HEK293 (cell line): ENCODE data around the gene EMSY.
A peak's percentile ranks its signal among the peaks of the same experiment; 100 is the strongest.

Experiments
- CTCF ChIA-PET: fragments of 350-600 bp; formaldehyde crosslinking; extraction: SDS; loops from one replicate; lab custom pipeline; 2021; ENCODE audit warnings: antibody characterized with exemption; lab: Yijun Ruan, JAX
- POLR2A ChIA-PET: fragments of 300-600 bp; formaldehyde crosslinking; extraction: SDS; loops from one replicate; lab custom pipeline; 2020; ENCODE audit warnings: antibody characterized with exemption, inconsistent platforms; lab: Yijun Ruan, JAX
- H3K27ac ChIP-seq: fragments of 200-500 bp; sonication (Bioruptor generic); 2 replicates; pipeline ENCODE4 v1.5.1; 2014; ENCODE audit warnings: low read depth, low read length, control low read depth, inconsistent platforms; ENCODE audit errors: extremely low read depth
- H3K36me3 ChIP-seq, 2 experiments: fragments of 200-500 bp in 1 of 2; sonication (Bioruptor generic) in 1 of 2; 1 replicate in 1 of 2; 2 replicates in 1 of 2; pipeline ENCODE4 v1.5.1; 2014 to 2017; ENCODE audit warnings: inconsistent platforms in 2 of 2, low read length in 2 of 2; ENCODE audit not compliant: control insufficient read depth in 2 of 2, insufficient read depth in 1 of 2
- H3K4me1 ChIP-seq: fragments of 200-500 bp; sonication (Bioruptor generic); 2 replicates; pipeline ENCODE4 v1.5.1; 2014; ENCODE audit warnings: mild to moderate bottlenecking, low read length, inconsistent platforms; ENCODE audit not compliant: control insufficient read depth, insufficient read depth
- H3K4me3 ChIP-seq: 2 replicates; pipeline ENCODE4 v1.5.1; 2011; ENCODE audit warnings: low read depth, mild to moderate bottlenecking, control low read depth, low read length, moderate library complexity
- H3K9me3 ChIP-seq: fragments of 200-500 bp; sonication (Bioruptor generic); 2 replicates; pipeline ENCODE4 v1.5.1; 2014; ENCODE audit warnings: low read depth, low read length, inconsistent platforms; ENCODE audit not compliant: control insufficient read depth, insufficient read depth
- BCL11A ChIP-seq: fragments of 450-650 bp; formaldehyde crosslinking; IDR thresholded peaks from 2 replicates; pipeline ENCODE4 v1.5.1; 2016; ENCODE audit warnings: low read depth, missing biosample characterization, missing genetic modification characterization
- ELK4 ChIP-seq: IDR thresholded peaks from 2 replicates; pipeline ENCODE4 v1.6.1; 2011; ENCODE audit warnings: mild to moderate bottlenecking, low read depth, low read length, borderline replicate concordance
- GLI4 ChIP-seq: fragments of 450-650 bp; formaldehyde crosslinking; IDR thresholded peaks from 2 replicates; pipeline ENCODE4 v1.5.1; 2016; ENCODE audit warnings: missing biosample characterization, missing genetic modification characterization
- HOXA7 ChIP-seq: sonication (generic); formaldehyde crosslinking; IDR thresholded peaks from 2 replicates; pipeline ENCODE4 v1.8.1; 2022; ENCODE audit warnings: missing genetic modification reagents, borderline replicate concordance
- OVOL3 ChIP-seq: fragments of 450-650 bp; formaldehyde crosslinking; IDR thresholded peaks from 2 replicates; pipeline ENCODE4 v1.5.1; 2016; ENCODE audit warnings: missing biosample characterization, missing genetic modification characterization
- REST ChIP-seq: fragments of 450-650 bp; formaldehyde crosslinking; IDR thresholded peaks from 2 replicates; pipeline ENCODE4 v1.5.1; 2016; ENCODE audit warnings: missing biosample characterization, missing genetic modification characterization
- SCRT2 ChIP-seq: fragments of 450-650 bp; formaldehyde crosslinking; IDR thresholded peaks from 2 replicates; pipeline ENCODE4 v1.5.1; 2016; ENCODE audit warnings: missing biosample characterization, missing genetic modification characterization
- ZBTB44 ChIP-seq: fragments of 450-650 bp; IDR thresholded peaks from 2 replicates; pipeline ENCODE4 v1.5.1; 2018; ENCODE audit warnings: missing biosample characterization, mild to moderate bottlenecking, missing genetic modification characterization
- ZBTB8A ChIP-seq: fragments of 450-650 bp; formaldehyde crosslinking; IDR thresholded peaks from 2 replicates; pipeline ENCODE4 v1.5.1; 2016; ENCODE audit warnings: missing biosample characterization, missing genetic modification characterization
- ZNF174 ChIP-seq: fragments of 450-650 bp; formaldehyde crosslinking; IDR thresholded peaks from 2 replicates; pipeline ENCODE4 v1.5.0; 2017; ENCODE audit warnings: missing biosample characterization, mild to moderate bottlenecking, missing genetic modification characterization
- ZNF184 ChIP-seq: fragments of 450-650 bp; IDR thresholded peaks from 2 replicates; pipeline ENCODE4 v1.5.1; 2018; ENCODE audit warnings: missing biosample characterization, mild to moderate bottlenecking, missing genetic modification characterization
- ZNF214 ChIP-seq: fragments of 450-650 bp; formaldehyde crosslinking; IDR thresholded peaks from 2 replicates; pipeline ENCODE4 v1.5.1; 2017; ENCODE audit warnings: missing biosample characterization, mild to moderate bottlenecking, missing genetic modification characterization, borderline replicate concordance
- ZNF221 ChIP-seq: fragments of 450-650 bp; formaldehyde crosslinking; IDR thresholded peaks from 2 replicates; pipeline ENCODE4 v1.5.1; 2017; ENCODE audit warnings: missing biosample characterization, missing genetic modification characterization, borderline replicate concordance
- ZNF391 ChIP-seq: fragments of 450-650 bp; formaldehyde crosslinking; IDR thresholded peaks from 2 replicates; pipeline ENCODE4 v1.5.1; 2016; ENCODE audit warnings: low read depth, missing biosample characterization, missing genetic modification characterization, borderline replicate concordance
- ZNF426 ChIP-seq: fragments of 450-650 bp; formaldehyde crosslinking; IDR thresholded peaks from 2 replicates; pipeline ENCODE4 v1.5.1; 2017; ENCODE audit warnings: missing biosample characterization, missing genetic modification characterization, mild to moderate bottlenecking, inconsistent platforms, moderate library complexity
- ZNF549 ChIP-seq: fragments of 450-650 bp; IDR thresholded peaks from 2 replicates; pipeline ENCODE4 v1.5.1; 2018; ENCODE audit warnings: missing biosample characterization, missing genetic modification characterization, mild to moderate bottlenecking, inconsistent platforms, moderate library complexity
- ZNF555 ChIP-seq: fragments of 450-650 bp; formaldehyde crosslinking; conservative IDR thresholded peaks from 2 replicates; pipeline ENCODE4 v1.5.1; 2017; ENCODE audit warnings: missing biosample characterization, mild to moderate bottlenecking, missing genetic modification characterization, inconsistent platforms
- ZNF777 ChIP-seq: fragments of 450-650 bp; formaldehyde crosslinking; IDR thresholded peaks from 2 replicates; pipeline ENCODE4 v1.5.1; 2017; ENCODE audit warnings: missing biosample characterization, missing genetic modification characterization, borderline replicate concordance
- ZNF792 ChIP-seq: fragments of 450-650 bp; formaldehyde crosslinking; IDR thresholded peaks from 2 replicates; pipeline ENCODE4 v1.5.1; 2016; ENCODE audit warnings: missing biosample characterization, missing genetic modification characterization
- ZSCAN5A ChIP-seq: fragments of 450-650 bp; formaldehyde crosslinking; IDR thresholded peaks from 2 replicates; pipeline ENCODE4 v1.5.1; 2016; ENCODE audit warnings: missing biosample characterization, missing genetic modification characterization

Gene EMSY

GRCh38 chr11:76443268-76443980 is 1.4 kb upstream of the EMSY start:
- H3K9me3 ChIP-seq, result no peaks in the 10 kb centered on the region
- 0 out of 2 replicates have a peak, but pooled peaks cover 4% of the 10 kb centered on the region for H3K4me1 ChIP-seq
- H3K27ac ChIP-seq, result no peak overlapping the region
- CTCF ChIA-PET, result no interaction called here
- POLR2A ChIA-PET, result no interaction called here
- H3K4me3 ChIP-seq, result peak overlapping the region; percentile 99
- peaks cover 3 to 29% of the 10 kb centered on the region in 2 experiments; a peak in 1 of 3 replicates for H3K36me3 ChIP-seq
- TF ChIP-seq HOXA7 (CRISPR knock-in tag) (no peak), ZNF555 (tag by site-specific recombination) (no peak), ZNF221 (no peak), ZSCAN5A (tag by site-specific recombination) (no peak), ZNF426 (no peak), ZNF391 (tag by site-specific recombination) (no peak), ZNF792 (tag by site-specific recombination) (no peak), SCRT2 (tag by site-specific recombination) (no peak)

GRCh38 chr11:76444065-76444383 is 794 bp upstream of the EMSY start:
- POLR2A ChIA-PET, result no interaction called here
- TF ChIP-seq ZBTB44 (no peak), ZNF549 (tag by site-specific recombination) (no peak), ELK4 (no peak), ZNF777 (tag by site-specific recombination) (no peak), BCL11A (tag by site-specific recombination) (no peak), ZNF391 (tag by site-specific recombination) (no peak), ZNF184 (0 out of 2 replicates have a peak, but pooled peaks have one; percentile 22), OVOL3 (tag by site-specific recombination) (no peak), GLI4 (tag by site-specific recombination) (no peak), ZBTB8A (tag by site-specific recombination) (no peak), ZNF214 (tag by site-specific recombination) (no peak), REST (tag by site-specific recombination) (0 out of 2 replicates have a peak, but pooled peaks have one; percentile 13), ZNF174 (no peak)
- H3K27ac ChIP-seq, result peak overlapping the region; percentile 81

More at GRCh38 chr11:76444065-76444383, 794 bp upstream of the EMSY start:
- Histone ChIP-seq H3K9me3 (no peaks in the 10 kb centered on the region), H3K4me3 (peak overlapping the region; percentile 99), H3K4me1 (0 out of 2 replicates have a peak, but pooled peaks cover 4% of the 10 kb centered on the region), H3K36me3 (peaks cover 3 to 34% of the 10 kb centered on the region in 2 experiments; a peak in 1 of 3 replicates)
- CTCF ChIA-PET, result no interaction called here
